SK-N-MC (cell line): ENCODE results near the gene FOSL1.

Experiments
- EZH2 ChIP-seq: fragments of 200-600 bp; sonication (generic); IDR thresholded peaks from one replicate; pipeline ENCODE4 v1.6.1; 2017; ENCODE audit warnings: antibody characterized with exemption
- POLR2AphosphoS5 ChIP-seq: IDR thresholded peaks from 2 replicates; pipeline ENCODE4 v1.6.1; 2012; ENCODE audit warnings: mild to moderate bottlenecking, low read depth, low read length, borderline replicate concordance

- TF ChIP-seq EZH2: no peak
- TF ChIP-seq POLR2AphosphoS5: no peak
Observed at GRCh38 chr11:65937766-65938165, 37.6 kb upstream of the FOSL1 start.
